ENCODE measurements around the gene SDHAF1. TPM values are rescaled to one million over a fixed set of nuclear protein-coding genes. Genes with fewer than 3 reads are reported as not detected.
A peak's percentile ranks its signal among the peaks of the same experiment; 100 is the strongest.

SDHAF1 gene
- total and polyA plus RNA-seq, 10 donors = 14.6 to 35.6 (median 24.9) TPM

DNA sequence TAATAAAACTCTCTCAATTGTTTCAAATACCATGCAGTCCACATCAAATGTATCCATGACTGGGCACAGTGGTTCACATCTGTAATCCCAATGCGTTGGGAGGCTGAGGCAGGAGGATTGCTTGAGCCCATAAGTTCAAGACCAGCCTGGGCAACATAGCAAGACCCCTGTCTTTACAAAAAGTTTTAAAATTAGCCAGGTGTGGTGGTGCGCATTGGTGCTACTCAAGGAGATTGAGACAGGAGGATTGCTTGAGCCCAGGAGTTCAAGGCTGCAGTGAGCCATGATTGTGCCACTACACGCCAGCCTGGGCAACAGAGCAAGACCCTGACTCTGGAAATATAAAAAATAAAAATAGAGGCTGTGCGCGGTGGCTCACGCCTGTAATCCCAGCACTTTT lies 32.7 kb downstream of the SDHAF1 start:
- Histone ChIP-seq H3K36me3 (peaks cover 0 to 58% (median 18%) of the 10 kb centered on the region in 6 donors), H3K27ac (no peak overlapping the region), H3K4me1 (peaks cover 0 to 7% (median 3%) of the 10 kb centered on the region in 6 donors), H3K9me3 (no peaks in the 10 kb centered on the region), H3K27me3 (replicated peaks in 1 of 7) (peaks cover 0 to 11% (median 8%) of the 10 kb centered on the region in 7 donors), H3K4me3 (no peak overlapping the region)
- WGBS, 5 donors = 95 to 97% (median 96%) methylated on average over 6 of the region's 6 CpGs
- intact Hi-C loops (cut with DNase I; ENCODE audit: low total_unique reads) = no loop called here
- TF ChIP-seq POLR2A (IDR thresholded peaks at IDR 0.05) (no peak), POLR2AphosphoS5 (IDR thresholded peaks at IDR 0.05) (no peak)
- TF ChIP-seq, protein P1, sequence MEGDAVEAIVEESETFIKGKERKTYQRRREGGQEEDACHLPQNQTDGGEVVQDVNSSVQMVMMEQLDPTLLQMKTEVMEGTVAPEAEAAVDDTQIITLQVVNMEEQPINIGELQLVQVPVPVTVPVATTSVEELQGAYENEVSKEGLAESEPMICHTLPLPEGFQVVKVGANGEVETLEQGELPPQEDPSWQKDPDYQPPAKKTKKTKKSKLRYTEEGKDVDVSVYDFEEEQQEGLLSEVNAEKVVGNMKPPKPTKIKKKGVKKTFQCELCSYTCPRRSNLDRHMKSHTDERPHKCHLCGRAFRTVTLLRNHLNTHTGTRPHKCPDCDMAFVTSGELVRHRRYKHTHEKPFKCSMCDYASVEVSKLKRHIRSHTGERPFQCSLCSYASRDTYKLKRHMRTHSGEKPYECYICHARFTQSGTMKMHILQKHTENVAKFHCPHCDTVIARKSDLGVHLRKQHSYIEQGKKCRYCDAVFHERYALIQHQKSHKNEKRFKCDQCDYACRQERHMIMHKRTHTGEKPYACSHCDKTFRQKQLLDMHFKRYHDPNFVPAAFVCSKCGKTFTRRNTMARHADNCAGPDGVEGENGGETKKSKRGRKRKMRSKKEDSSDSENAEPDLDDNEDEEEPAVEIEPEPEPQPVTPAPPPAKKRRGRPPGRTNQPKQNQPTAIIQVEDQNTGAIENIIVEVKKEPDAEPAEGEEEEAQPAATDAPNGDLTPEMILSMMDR (IDR thresholded peaks at IDR 0.05 in 8 of 11, conservative IDR thresholded peaks at IDR 0.05 in 3 of 11) = no peak
- DNase-seq = no peak

DNA sequence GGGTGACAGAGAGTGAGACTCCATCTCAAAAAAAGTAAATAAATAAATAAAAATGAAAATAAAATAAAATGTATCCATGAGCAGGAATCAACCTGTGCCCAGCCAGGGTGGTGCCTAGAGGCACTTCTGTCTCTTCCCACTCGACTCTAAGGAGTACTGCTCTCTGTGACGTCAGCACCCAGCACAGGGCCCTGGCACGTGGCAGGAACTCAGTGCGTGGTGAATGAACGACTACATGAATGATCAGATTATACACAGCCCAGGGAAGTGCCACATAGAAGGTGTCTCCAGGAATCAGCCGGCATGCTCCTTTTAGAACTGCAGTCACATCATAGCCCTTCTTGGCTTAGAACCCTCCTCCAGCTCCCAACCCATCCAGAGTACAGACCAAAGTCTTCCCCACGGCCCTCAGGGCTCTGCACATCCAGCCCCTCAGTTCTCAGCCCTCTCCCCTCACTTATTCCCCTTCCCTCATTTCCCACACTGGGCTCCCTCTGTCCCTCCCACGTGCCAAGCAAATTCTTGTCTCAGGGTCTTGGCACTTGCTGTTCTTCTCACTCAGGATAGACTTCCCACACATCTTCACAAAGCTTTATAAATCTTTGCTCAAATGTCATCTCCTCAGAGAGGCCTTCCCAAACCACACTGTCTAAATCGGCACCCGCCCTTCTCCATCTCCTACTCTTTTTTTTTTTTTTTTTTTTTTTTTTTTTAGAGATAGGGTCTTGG lies 33.5 kb downstream of the SDHAF1 start:
- Histone ChIP-seq H3K4me3 (no peak overlapping the region), H3K9me3 (no peaks in the 10 kb centered on the region), H3K36me3 (peaks cover 0 to 50% (median 12%) of the 10 kb centered on the region in 6 donors), H3K27ac (no peak overlapping the region), H3K4me1 (peaks cover 0 to 14% (median 6%) of the 10 kb centered on the region in 6 donors), H3K27me3 (replicated peaks in 1 of 7) (peaks cover 0 to 16% (median 8%) of the 10 kb centered on the region in 7 donors)
- no peak for TF ChIP-seq POLR2A (IDR thresholded peaks at IDR 0.05)
- TF ChIP-seq POLR2AphosphoS5 (IDR thresholded peaks at IDR 0.05) = no peak
- TF ChIP-seq, protein P1 (IDR thresholded peaks at IDR 0.05 in 8 of 11, conservative IDR thresholded peaks at IDR 0.05 in 3 of 11) = no peak
- intact Hi-C loops (cut with DNase I; ENCODE audit: low total_unique reads) = no loop called here
- 78 to 89% (median 85%) methylated on average over 10 of the region's 10 CpGs for WGBS, 5 donors
- no peak for DNase-seq

DNA sequence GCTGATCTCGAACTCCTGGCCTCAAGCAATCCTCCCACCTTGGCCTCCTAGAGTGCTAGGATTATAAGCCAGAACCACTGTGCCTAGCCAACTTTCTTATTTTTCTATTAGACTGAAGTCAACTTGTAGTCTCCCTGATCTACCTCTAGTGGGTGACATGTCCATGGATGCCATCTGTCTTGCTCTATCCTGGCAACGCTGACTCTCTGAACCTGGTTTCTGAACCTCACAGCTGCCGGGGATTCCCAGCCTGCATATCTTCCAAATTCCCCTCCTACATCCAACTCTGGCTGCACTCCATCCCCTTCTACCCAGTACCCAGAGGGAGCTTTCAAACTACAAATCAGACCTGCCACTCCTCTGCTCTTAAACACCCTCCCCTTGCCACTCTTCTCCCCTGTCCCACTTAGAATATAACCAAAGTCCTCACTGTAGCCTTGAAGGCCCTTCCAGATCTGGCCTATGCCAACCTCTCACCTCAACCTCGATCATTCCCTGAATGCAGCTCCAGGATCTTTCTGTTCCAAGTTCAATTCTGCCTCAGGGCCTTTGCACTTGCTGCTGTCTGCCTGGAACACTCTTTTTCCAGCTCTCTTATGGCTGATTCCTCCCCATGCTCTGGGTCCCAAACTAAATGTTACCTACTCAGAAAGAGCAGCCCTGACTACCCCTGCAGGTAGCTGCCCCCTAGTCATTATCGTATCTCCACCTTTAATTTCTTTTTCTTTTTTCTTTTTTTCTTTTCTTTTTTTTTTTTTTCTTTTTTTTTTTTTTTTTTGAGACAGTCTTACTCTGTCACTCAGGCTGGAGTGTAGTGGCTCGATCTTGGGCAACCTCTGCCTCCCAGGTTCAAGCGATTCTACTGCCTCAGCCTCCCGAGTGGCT lies 35.5 kb downstream of the SDHAF1 start:
- WGBS, 5 donors = 77 to 89% (median 88%) methylated on average over 8 of the region's 8 CpGs

More for the DNA sequence above, 35.5 kb downstream of the SDHAF1 start:
- H3K9me3 ChIP-seq = no peaks in the 10 kb centered on the region
- H3K4me3 ChIP-seq = no peak overlapping the region
- peaks cover 0 to 16% (median 8%) of the 10 kb centered on the region in 7 donors for H3K27me3 ChIP-seq (replicated peaks in 1 of 7)
- peak overlapping the region in 1 of 8 donors; percentile 17 for H3K27ac ChIP-seq
- H3K4me1 ChIP-seq = peaks cover 0 to 14% (median 6%) of the 10 kb centered on the region in 6 donors
- peaks cover 0 to 51% (median 3%) of the 10 kb centered on the region in 6 donors for H3K36me3 ChIP-seq
- intact Hi-C loops (cut with DNase I; ENCODE audit: low total_unique reads) = no loop called here
- DNase-seq = no peak
- TF ChIP-seq POLR2A (IDR thresholded peaks at IDR 0.05) (no peak), POLR2AphosphoS5 (IDR thresholded peaks at IDR 0.05) (no peak)
- TF ChIP-seq, protein P1 (IDR thresholded peaks at IDR 0.05 in 8 of 11, conservative IDR thresholded peaks at IDR 0.05 in 3 of 11) = no peak

All from spleen (tissue), 11 donors.